ENCODE results near the gene PLCH1. TPM values are rescaled to one million over a fixed set of nuclear protein-coding genes. Genes with fewer than 3 reads are reported as not detected.

Gene PLCH1
- total and polyA plus RNA-seq, 9 of the 15 experiments (the other 6 are each of a cell fraction or from before 2014, with no cell fraction given) = 0.17 to 0.62 (median 0.40) TPM

DNA sequence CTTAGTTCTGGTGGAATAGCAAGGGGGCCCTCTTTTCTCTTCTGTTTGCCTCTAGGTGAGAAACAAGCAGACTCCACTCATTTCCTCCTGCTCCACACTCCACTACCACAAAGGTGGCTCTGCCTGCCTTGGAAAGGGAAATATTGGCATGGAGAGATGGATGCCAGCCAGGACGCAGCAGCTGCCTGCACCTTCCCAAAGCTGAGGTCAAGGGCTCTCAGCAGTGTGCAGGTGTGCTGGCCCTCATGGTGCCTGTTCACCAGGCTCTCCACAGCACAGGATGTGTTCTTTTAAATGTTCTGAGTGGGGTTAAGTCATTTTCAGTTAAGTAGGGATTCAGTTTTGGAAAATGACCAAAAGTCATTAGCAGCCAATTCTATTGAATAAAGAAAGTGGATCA is 240.2 kb downstream of the PLCH1 start (continued):
- TF ChIP-seq, protein P1, sequence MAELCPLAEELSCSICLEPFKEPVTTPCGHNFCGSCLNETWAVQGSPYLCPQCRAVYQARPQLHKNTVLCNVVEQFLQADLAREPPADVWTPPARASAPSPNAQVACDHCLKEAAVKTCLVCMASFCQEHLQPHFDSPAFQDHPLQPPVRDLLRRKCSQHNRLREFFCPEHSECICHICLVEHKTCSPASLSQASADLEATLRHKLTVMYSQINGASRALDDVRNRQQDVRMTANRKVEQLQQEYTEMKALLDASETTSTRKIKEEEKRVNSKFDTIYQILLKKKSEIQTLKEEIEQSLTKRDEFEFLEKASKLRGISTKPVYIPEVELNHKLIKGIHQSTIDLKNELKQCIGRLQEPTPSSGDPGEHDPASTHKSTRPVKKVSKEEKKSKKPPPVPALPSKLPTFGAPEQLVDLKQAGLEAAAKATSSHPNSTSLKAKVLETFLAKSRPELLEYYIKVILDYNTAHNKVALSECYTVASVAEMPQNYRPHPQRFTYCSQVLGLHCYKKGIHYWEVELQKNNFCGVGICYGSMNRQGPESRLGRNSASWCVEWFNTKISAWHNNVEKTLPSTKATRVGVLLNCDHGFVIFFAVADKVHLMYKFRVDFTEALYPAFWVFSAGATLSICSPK (IDR thresholded peaks at IDR 0.05; ENCODE audit: borderline replicate concordance) = no peak
- TF ChIP-seq, protein P2, sequence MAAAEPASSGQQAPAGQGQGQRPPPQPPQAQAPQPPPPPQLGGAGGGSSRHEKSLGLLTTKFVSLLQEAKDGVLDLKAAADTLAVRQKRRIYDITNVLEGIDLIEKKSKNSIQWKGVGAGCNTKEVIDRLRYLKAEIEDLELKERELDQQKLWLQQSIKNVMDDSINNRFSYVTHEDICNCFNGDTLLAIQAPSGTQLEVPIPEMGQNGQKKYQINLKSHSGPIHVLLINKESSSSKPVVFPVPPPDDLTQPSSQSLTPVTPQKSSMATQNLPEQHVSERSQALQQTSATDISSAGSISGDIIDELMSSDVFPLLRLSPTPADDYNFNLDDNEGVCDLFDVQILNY (CRISPR knock-in tag; IDR thresholded peaks at IDR 0.05) = no peak
- TF ChIP-seq FOXA3 (CRISPR knock-in tag; conservative IDR thresholded peaks at IDR 0.05 in 1 of 2, IDR thresholded peaks at IDR 0.05 in 1 of 2) (no peak), ARHGAP35 (IDR thresholded peaks at IDR 0.05; ENCODE audit: partially characterized antibody) (no peak), NEUROD1 (IDR thresholded peaks at IDR 0.05; ENCODE audit: borderline replicate concordance, low read depth, low read length, partially characterized antibody) (no peak), TBL1XR1 (IDR thresholded peaks at IDR 0.05; ENCODE audit: low read length in 2 of 2) (no peak), FOXJ2 (tag; IDR thresholded peaks at IDR 0.05) (no peak)
- TF ChIP-seq, protein P3, sequence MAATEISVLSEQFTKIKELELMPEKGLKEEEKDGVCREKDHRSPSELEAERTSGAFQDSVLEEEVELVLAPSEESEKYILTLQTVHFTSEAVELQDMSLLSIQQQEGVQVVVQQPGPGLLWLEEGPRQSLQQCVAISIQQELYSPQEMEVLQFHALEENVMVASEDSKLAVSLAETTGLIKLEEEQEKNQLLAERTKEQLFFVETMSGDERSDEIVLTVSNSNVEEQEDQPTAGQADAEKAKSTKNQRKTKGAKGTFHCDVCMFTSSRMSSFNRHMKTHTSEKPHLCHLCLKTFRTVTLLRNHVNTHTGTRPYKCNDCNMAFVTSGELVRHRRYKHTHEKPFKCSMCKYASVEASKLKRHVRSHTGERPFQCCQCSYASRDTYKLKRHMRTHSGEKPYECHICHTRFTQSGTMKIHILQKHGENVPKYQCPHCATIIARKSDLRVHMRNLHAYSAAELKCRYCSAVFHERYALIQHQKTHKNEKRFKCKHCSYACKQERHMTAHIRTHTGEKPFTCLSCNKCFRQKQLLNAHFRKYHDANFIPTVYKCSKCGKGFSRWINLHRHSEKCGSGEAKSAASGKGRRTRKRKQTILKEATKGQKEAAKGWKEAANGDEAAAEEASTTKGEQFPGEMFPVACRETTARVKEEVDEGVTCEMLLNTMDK (IDR thresholded peaks at IDR 0.05; ENCODE audit: borderline replicate concordance, insufficient read depth, low read depth, low read length, poor library complexity, severe bottlenecking) = no peak
- TF ChIP-seq, protein P4, sequence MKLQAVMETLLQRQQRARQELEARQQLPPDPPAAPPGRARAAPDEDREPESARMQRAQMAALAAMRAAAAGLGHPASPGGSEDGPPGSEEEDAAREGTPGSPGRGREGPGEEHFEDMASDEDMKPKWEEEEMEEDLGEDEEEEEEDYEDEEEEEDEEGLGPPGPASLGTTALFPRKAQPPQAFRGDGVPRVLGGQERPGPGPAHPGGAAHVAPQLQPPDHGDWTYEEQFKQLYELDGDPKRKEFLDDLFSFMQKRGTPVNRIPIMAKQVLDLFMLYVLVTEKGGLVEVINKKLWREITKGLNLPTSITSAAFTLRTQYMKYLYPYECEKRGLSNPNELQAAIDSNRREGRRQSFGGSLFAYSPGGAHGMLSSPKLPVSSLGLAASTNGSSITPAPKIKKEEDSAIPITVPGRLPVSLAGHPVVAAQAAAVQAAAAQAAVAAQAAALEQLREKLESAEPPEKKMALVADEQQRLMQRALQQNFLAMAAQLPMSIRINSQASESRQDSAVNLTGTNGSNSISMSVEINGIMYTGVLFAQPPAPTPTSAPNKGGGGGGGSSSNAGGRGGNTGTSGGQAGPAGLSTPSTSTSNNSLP (IDR thresholded peaks at IDR 0.05; ENCODE audit: borderline replicate concordance, low read depth, low read length) = no peak

Measured in K562 (cell line).